Osteoblast (primary cell): ENCODE measurements around the gene CRYBB3. TPM values are rescaled to one million over a fixed set of nuclear protein-coding genes. Genes with fewer than 3 reads are reported as not detected.

Experiments used
- DNase-seq: peaks from one replicate; pipeline ENCODE4 v3.0.0; 2011; ENCODE audit warnings: low spot score, mixed read lengths; ENCODE audit not compliant: insufficient read length; ENCODE audit errors: missing footprints
- H2AFZ ChIP-seq: 2 replicates; pipeline ENCODE4 v1.6.0; 2011; ENCODE audit warnings: mild to moderate bottlenecking, low read length
- H3K27ac ChIP-seq: 2 replicates; pipeline ENCODE4 v1.5.1; 2011; ENCODE audit warnings: mild to moderate bottlenecking, low read depth, low read length, moderate library complexity
- H3K27me3 ChIP-seq: 2 replicates; pipeline ENCODE4 v1.6.0; 2012; ENCODE audit warnings: mild to moderate bottlenecking, control low read depth, inconsistent platforms, low read length, moderate library complexity; ENCODE audit not compliant: insufficient read depth
- H3K36me3 ChIP-seq: 2 replicates; pipeline ENCODE4 v1.5.1; 2011; ENCODE audit warnings: mild to moderate bottlenecking, low read length, control low read depth, moderate library complexity; ENCODE audit not compliant: insufficient read depth
- H3K4me1 ChIP-seq: 2 replicates; pipeline ENCODE4 v1.5.1; 2011; ENCODE audit warnings: mild to moderate bottlenecking, low read length, control low read depth, moderate library complexity; ENCODE audit not compliant: insufficient read depth
- H3K4me2 ChIP-seq: 2 replicates; pipeline ENCODE4 v1.6.0; 2011; ENCODE audit warnings: mild to moderate bottlenecking, low read length; ENCODE audit not compliant: insufficient read depth
- H3K4me3 ChIP-seq: fragments of 200-600 bp; sonication (generic); 3 replicates; pipeline ENCODE4 v1.5.1; 2012; ENCODE audit warnings: mild to moderate bottlenecking, low read length, inconsistent platforms; ENCODE audit not compliant: insufficient read depth
- H3K79me2 ChIP-seq: 2 replicates; pipeline ENCODE4 v1.6.0; 2012; ENCODE audit warnings: mild to moderate bottlenecking, low read length, control low read depth, inconsistent platforms; ENCODE audit not compliant: insufficient read depth
- H3K9me3 ChIP-seq: 2 replicates; pipeline ENCODE4 v1.5.1; 2011; ENCODE audit warnings: low read depth, low read length, control low read depth
- H4K20me1 ChIP-seq: 2 replicates; pipeline ENCODE4 v1.6.0; 2012; ENCODE audit warnings: mild to moderate bottlenecking, low read length, control low read depth; ENCODE audit not compliant: insufficient read depth
- CTCF ChIP-seq: IDR thresholded peaks from 2 replicates; pipeline ENCODE4 v1.5.1; 2011; ENCODE audit warnings: mild to moderate bottlenecking, low read depth, low read length, moderate library complexity; ENCODE audit errors: extremely low read depth
- total RNA-seq: library from RNA; depleted of rRNA; stranded (reverse); fragments of >200 nt; gene quantifications from 2 replicates; pipeline ENCODE4 v1.2.3, GENCODE V29; 2012

The CRYBB3 gene
- total RNA-seq, 1 donor = not detected

- no peaks in the 10 kb centered on the region for H3K79me2 ChIP-seq
- H3K4me3 ChIP-seq = no peak overlapping the region
- H3K4me1 ChIP-seq = peaks cover 7% of the 10 kb centered on the region
- H3K36me3 ChIP-seq = peaks cover 5% of the 10 kb centered on the region
- TF ChIP-seq CTCF = peak; percentile 17
- H3K27ac ChIP-seq = no peak overlapping the region
- H3K4me2 ChIP-seq = no peak overlapping the region
- H2AFZ ChIP-seq = no peak overlapping the region
- DNase-seq = no peak
- H4K20me1 ChIP-seq = peaks cover 9% of the 10 kb centered on the region
- H3K27me3 ChIP-seq = no peaks in the 10 kb centered on the region
- no peaks in the 10 kb centered on the region for H3K9me3 ChIP-seq
These were observed 27.5 kb upstream of the CRYBB3 start for GRCh38 chr22:25172153-25172552.

GRCh38 chr22:25174156-25174887, 25.3 kb upstream of the CRYBB3 start:
- peaks cover 3% of the 10 kb centered on the region for H4K20me1 ChIP-seq

GRCh38 chr22:25174888-25175411, 24.7 kb upstream of the CRYBB3 start:
- peak; percentile 56 for DNase-seq
- H2AFZ ChIP-seq = no peak overlapping the region
- H3K27me3 ChIP-seq = no peaks in the 10 kb centered on the region
- no peak for TF ChIP-seq CTCF
- no peak overlapping the region for H3K4me2 ChIP-seq
- H3K79me2 ChIP-seq = no peaks in the 10 kb centered on the region
- H3K27ac ChIP-seq = no peak overlapping the region
- no peak overlapping the region for H3K4me3 ChIP-seq
- H3K9me3 ChIP-seq = peaks cover 3% of the 10 kb centered on the region
- no peaks in the 10 kb centered on the region for H4K20me1 ChIP-seq
- peaks cover 7% of the 10 kb centered on the region for H3K4me1 ChIP-seq
- H3K36me3 ChIP-seq = peaks cover 5% of the 10 kb centered on the region

More at GRCh38 chr22:25174156-25174887, 25.3 kb upstream of the CRYBB3 start:
- peak; percentile 6 for DNase-seq
- Histone ChIP-seq H3K9me3 (no peaks in the 10 kb centered on the region), H3K4me1 (peaks cover 7% of the 10 kb centered on the region), H3K4me2 (no peak overlapping the region), H3K4me3 (no peak overlapping the region), H3K79me2 (no peaks in the 10 kb centered on the region), H3K27me3 (no peaks in the 10 kb centered on the region), H3K36me3 (peaks cover 5% of the 10 kb centered on the region), H2AFZ (no peak overlapping the region), H3K27ac (no peak overlapping the region)
- TF ChIP-seq CTCF = no peak

GRCh38 chr22:25176175-25176574, 23.5 kb upstream of the CRYBB3 start:
- Histone ChIP-seq H2AFZ (no peak overlapping the region), H3K79me2 (no peaks in the 10 kb centered on the region), H3K4me2 (no peak overlapping the region), H3K27me3 (no peaks in the 10 kb centered on the region), H3K9me3 (peaks cover 4% of the 10 kb centered on the region), H3K4me3 (no peak overlapping the region), H3K27ac (no peak overlapping the region), H4K20me1 (no peaks in the 10 kb centered on the region), H3K36me3 (peaks cover 5% of the 10 kb centered on the region), H3K4me1 (peaks cover 7% of the 10 kb centered on the region)
- DNase-seq = peak; percentile 93
- no peak for TF ChIP-seq CTCF
